ENCODE data around the gene LIME1.

- no peak for TF ChIP-seq POLR2A (IDR thresholded peaks at IDR 0.05)
- no peak for TF ChIP-seq CTCF (IDR thresholded peaks at IDR 0.05)
- TF ChIP-seq POLR2AphosphoS5 (IDR thresholded peaks at IDR 0.05; ENCODE audit: insufficient read depth in 1 of 2, low read depth in 1 of 2) = no peak
These were observed 32.4 kb downstream of the LIME1 start for GRCh38 chr20:63768591-63769515.

Measured in vagina (tissue), 2 donors.